Measurements from ENCODE around the gene UBE2J2.

DNA sequence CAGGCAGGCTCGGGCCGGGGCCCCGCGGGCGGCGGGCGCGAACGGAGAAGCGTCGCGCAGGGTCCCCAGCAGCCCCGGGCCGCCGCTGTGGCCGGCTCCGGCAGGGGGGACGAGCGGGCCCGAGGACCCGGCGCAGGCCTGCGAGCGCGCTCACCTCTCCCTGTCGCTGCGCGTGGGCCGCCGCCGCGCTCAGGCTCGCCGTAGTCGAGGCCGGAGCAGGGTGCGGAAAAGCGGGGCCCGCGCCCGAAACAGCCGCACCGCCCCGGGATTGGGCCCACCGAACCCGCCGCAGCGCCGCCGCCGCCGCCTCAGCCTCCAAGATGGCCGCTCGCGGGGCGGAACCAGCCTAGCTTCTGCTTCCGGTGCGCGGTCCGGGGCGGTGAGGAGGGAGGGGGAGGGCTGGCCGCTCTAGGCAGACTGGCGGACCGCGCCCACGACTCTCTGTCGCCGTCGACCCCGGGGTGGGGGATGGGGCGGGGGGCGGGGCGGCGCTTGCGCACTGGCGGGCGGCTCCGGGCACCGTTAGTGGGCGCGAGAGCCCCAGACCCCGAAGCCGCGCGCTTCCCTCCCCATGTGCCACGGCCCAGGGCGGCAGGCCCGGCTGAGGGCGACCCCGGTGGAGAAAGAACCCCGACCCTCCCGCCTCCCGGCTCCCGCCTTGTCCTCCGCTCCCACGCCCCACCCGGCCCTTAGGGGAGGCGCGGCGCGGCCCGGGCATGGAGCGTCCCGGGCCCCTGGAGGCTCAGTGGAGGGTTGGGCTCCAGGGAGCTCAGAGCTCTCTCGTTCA is at the start of gene UBE2J2:
- TF ChIP-seq, protein P1, sequence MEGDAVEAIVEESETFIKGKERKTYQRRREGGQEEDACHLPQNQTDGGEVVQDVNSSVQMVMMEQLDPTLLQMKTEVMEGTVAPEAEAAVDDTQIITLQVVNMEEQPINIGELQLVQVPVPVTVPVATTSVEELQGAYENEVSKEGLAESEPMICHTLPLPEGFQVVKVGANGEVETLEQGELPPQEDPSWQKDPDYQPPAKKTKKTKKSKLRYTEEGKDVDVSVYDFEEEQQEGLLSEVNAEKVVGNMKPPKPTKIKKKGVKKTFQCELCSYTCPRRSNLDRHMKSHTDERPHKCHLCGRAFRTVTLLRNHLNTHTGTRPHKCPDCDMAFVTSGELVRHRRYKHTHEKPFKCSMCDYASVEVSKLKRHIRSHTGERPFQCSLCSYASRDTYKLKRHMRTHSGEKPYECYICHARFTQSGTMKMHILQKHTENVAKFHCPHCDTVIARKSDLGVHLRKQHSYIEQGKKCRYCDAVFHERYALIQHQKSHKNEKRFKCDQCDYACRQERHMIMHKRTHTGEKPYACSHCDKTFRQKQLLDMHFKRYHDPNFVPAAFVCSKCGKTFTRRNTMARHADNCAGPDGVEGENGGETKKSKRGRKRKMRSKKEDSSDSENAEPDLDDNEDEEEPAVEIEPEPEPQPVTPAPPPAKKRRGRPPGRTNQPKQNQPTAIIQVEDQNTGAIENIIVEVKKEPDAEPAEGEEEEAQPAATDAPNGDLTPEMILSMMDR (IDR thresholded peaks at IDR 0.05), result no peak
- TF ChIP-seq POLR2A (IDR thresholded peaks at IDR 0.05), result peak; percentile 22 to 58 (median 46)

Data from body of pancreas (tissue), 4 donors.